HEK293T (cell line): ENCODE measurements around the gene TRDMT1.

Experiments
- CTCF ChIA-PET: fragments of 350-600 bp; formaldehyde crosslinking; extraction: SDS; loops from one replicate; lab custom pipeline; 2021; ENCODE audit warnings: antibody characterized with exemption, inconsistent platforms; lab: Yijun Ruan, JAX
- POLR2A ChIA-PET: fragments of 350-600 bp; formaldehyde crosslinking; extraction: SDS; loops from one replicate; lab custom pipeline; 2020; ENCODE audit warnings: antibody characterized with exemption, inconsistent platforms; lab: Yijun Ruan, JAX
- DNase-seq: peaks from one replicate; pipeline ENCODE4 v3.0.0; 2012; ENCODE audit warnings: mixed read lengths; ENCODE audit errors: extremely low spot score
- ARNT ChIP-seq: fragments of 450-650 bp; IDR thresholded peaks from 2 replicates; pipeline ENCODE4 v1.6.1; 2017; ENCODE audit warnings: mild to moderate bottlenecking
- BHLHE40 ChIP-seq: fragments of 450-650 bp; IDR thresholded peaks from 2 replicates; pipeline ENCODE4 v1.6.1; 2016; ENCODE audit warnings: mild to moderate bottlenecking, moderate library complexity, borderline replicate concordance
- CTBP1 ChIP-seq: fragments of 450-650 bp; IDR thresholded peaks from 2 replicates; pipeline ENCODE4 v1.6.1; 2016; ENCODE audit warnings: borderline replicate concordance
- ELF4 ChIP-seq: fragments of 450-650 bp; IDR thresholded peaks from 2 replicates; pipeline ENCODE4 v1.6.1; 2017; ENCODE audit warnings: antibody characterized with exemption
- FOXA1 ChIP-seq: fragments of 450-650 bp; IDR thresholded peaks from 2 replicates; pipeline ENCODE4 v1.6.1; 2016; ENCODE audit warnings: mild to moderate bottlenecking
- FOXK2 ChIP-seq: fragments of 450-650 bp; IDR thresholded peaks from 2 replicates; pipeline ENCODE4 v1.6.1; 2016; ENCODE audit warnings: mild to moderate bottlenecking
- FOXM1 ChIP-seq: fragments of 450-650 bp; IDR thresholded peaks from 2 replicates; pipeline ENCODE4 v1.6.1; 2017; ENCODE audit warnings: mild to moderate bottlenecking, borderline replicate concordance
- HDGF ChIP-seq: fragments of 450-650 bp; IDR thresholded peaks from 2 replicates; pipeline ENCODE4 v1.6.1; 2017; ENCODE audit warnings: antibody characterized with exemption, borderline replicate concordance
- L3MBTL2 ChIP-seq: fragments of 450-650 bp; conservative IDR thresholded peaks from 2 replicates; pipeline ENCODE4 v1.6.1; 2016; ENCODE audit warnings: mild to moderate bottlenecking
- LEF1 ChIP-seq: fragments of 450-650 bp; IDR thresholded peaks from 2 replicates; pipeline ENCODE4 v1.6.1; 2017; ENCODE audit warnings: mild to moderate bottlenecking, borderline replicate concordance
- NFRKB ChIP-seq: fragments of 450-650 bp; IDR thresholded peaks from 2 replicates; pipeline ENCODE4 v1.6.1; 2016; ENCODE audit warnings: mild to moderate bottlenecking, moderate library complexity
- PKNOX1 ChIP-seq: fragments of 450-650 bp; IDR thresholded peaks from 2 replicates; pipeline ENCODE4 v1.6.1; 2016
- SP1 ChIP-seq: fragments of 450-650 bp; IDR thresholded peaks from 2 replicates; pipeline ENCODE4 v1.6.1; 2017
- SUZ12 ChIP-seq: fragments of 450-650 bp; IDR thresholded peaks from 2 replicates; pipeline ENCODE4 v1.6.1; 2016; ENCODE audit warnings: mild to moderate bottlenecking
- TARDBP ChIP-seq: fragments of 450-650 bp; IDR thresholded peaks from 2 replicates; pipeline ENCODE4 v1.6.1; 2016
- ZNF384 ChIP-seq: fragments of 450-650 bp; IDR thresholded peaks from 2 replicates; pipeline ENCODE4 v1.6.1; 2016

The TRDMT1 gene

GRCh38 chr10:17238445-17239291 is 37.2 kb upstream of the TRDMT1 start:
- DNase-seq, result no peak
- POLR2A ChIA-PET, result interaction anchor here (0.6 to 1.8 kb wide), 3 partner anchors 10 to 215 kb away, joined by 3 to 14 read pairs (median 3); partner anchors contain the start of genes ST8SIA6 and VIM
- CTCF ChIA-PET, result interaction anchor here (0.7 kb wide), 1 partner anchor 116 kb away, joined by 5 read pairs; no protein-coding TSS in a partner anchor
- TF ChIP-seq ZNF384, result no peak
- TF ChIP-seq FOXM1, result no peak
- TF ChIP-seq TARDBP, result no peak
- no peak for TF ChIP-seq PKNOX1
- TF ChIP-seq LEF1, result no peak
- TF ChIP-seq FOXA1, result no peak
- TF ChIP-seq ARNT, result no peak
- TF ChIP-seq NFRKB, result no peak
- TF ChIP-seq FOXK2, result no peak
- TF ChIP-seq SP1, result no peak
- no peak for TF ChIP-seq CTBP1

GRCh38 chr10:17237915-17238444 is 36.5 kb upstream of the TRDMT1 start:
- DNase-seq, result no peak
- CTCF ChIA-PET, result no interaction called here
- TF ChIP-seq SUZ12 (no peak), HDGF (no peak), FOXK2 (no peak), TARDBP (no peak), CTBP1 (no peak), LEF1 (no peak), SP1 (no peak), L3MBTL2 (no peak), PKNOX1 (no peak), FOXA1 (no peak), NFRKB (no peak), ARNT (no peak), ZNF384 (no peak), ELF4 (no peak), BHLHE40 (no peak), FOXM1 (no peak)
- POLR2A ChIA-PET, result interaction anchor here (0.6 to 1.8 kb wide), 3 partner anchors 9 to 216 kb away, joined by 3 to 14 read pairs (median 3); partner anchors contain the start of genes ST8SIA6 and VIM

- CTCF ChIA-PET, result no interaction called here
- TF ChIP-seq FOXM1 (no peak), FOXA1 (no peak), L3MBTL2 (no peak), PKNOX1 (no peak), ELF4 (no peak), ARNT (no peak), TARDBP (no peak), NFRKB (no peak), FOXK2 (no peak), BHLHE40 (no peak), LEF1 (no peak), SP1 (no peak), ZNF384 (no peak), SUZ12 (no peak)
- DNase-seq, result no peak
- POLR2A ChIA-PET, result interaction anchor here (1.8 kb wide), 1 partner anchor 8 kb away, joined by 14 read pairs; the partner anchor contains the start of gene VIM
Measured at GRCh38 chr10:17237149-17237527, 35.7 kb upstream of the TRDMT1 start.

GRCh38 chr10:17236468-17237148 is 35.1 kb upstream of the TRDMT1 start:
- ChIA-PET POLR2A (no interaction called here), CTCF (no interaction called here)
- no peak for DNase-seq
- TF ChIP-seq CTBP1, result no peak
- no peak for TF ChIP-seq ZNF384
- no peak for TF ChIP-seq ELF4
- TF ChIP-seq PKNOX1, result no peak
- no peak for TF ChIP-seq SP1
- no peak for TF ChIP-seq BHLHE40
- TF ChIP-seq FOXA1, result no peak
- no peak for TF ChIP-seq FOXM1
- no peak for TF ChIP-seq SUZ12
- TF ChIP-seq TARDBP, result no peak
- no peak for TF ChIP-seq FOXK2
- TF ChIP-seq LEF1, result no peak
- TF ChIP-seq NFRKB, result no peak
